SKM-1 (cell line): Measurements from ENCODE around the gene FMR1NB.

ENCODE experiments used
- DNase-seq: peaks from one replicate; lab custom pipeline; 2025; ENCODE audit not compliant: unreplicated experiment; lab: John Stamatoyannopoulos, UW

The FMR1NB gene, protein sequence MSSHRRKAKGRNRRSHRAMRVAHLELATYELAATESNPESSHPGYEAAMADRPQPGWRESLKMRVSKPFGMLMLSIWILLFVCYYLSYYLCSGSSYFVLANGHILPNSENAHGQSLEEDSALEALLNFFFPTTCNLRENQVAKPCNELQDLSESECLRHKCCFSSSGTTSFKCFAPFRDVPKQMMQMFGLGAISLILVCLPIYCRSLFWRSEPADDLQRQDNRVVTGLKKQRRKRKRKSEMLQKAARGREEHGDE

DNA sequence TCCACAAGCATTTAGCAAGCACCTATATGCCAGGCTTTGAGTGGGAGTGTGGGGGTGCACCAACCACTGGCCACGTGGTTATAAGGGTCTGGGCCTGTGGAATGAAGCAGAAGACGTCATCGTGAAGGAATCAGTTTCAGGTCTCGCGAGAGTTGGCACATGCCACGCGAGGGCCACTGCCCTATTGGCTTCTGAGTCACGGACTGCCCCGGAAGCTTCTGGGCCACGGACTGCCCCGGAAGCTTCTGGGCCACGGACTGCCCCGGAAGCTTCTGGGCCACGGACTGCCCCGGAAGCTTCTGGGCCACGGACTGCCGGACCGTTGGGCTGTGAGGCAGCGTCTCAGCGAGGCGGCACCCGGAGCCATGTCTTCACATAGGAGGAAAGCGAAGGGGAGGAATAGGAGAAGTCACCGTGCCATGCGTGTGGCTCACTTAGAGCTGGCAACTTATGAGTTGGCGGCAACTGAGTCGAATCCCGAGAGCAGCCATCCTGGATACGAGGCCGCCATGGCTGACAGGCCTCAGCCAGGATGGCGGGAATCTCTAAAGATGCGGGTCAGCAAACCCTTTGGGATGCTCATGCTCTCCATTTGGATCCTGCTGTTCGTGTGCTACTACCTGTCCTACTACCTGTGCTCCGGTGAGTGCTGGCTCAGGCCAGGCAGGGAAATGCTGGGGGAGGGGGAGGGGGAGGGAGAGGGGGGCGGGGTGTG lies at the start of gene FMR1NB:
Gene FMR1NB (plus strand): TSS at position 300 of the 715 bp plus-strand sequence. CDS start 66 bp downstream, at position 366.
- no peak for DNase-seq

DNA sequence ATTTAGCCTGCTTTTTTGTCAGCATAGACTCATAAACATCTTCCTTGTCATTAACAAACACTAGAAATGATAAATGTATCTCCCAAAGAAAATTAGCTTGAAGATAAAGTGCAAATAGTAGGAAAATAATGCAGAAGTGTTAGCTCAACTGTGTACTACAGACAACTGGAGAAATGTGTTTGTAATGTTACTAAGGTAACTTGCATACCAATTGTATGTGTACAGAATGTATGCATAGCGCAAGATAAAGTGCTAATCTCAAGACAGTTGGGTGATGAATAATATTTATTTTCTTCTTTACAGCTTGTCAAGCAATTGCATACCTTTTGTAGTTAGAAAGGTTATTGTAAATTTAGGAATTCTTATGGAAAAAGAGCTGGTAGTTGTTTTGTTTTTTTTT lies 47.3 kb upstream of the FMR1NB start:
- no peak for DNase-seq

DNA sequence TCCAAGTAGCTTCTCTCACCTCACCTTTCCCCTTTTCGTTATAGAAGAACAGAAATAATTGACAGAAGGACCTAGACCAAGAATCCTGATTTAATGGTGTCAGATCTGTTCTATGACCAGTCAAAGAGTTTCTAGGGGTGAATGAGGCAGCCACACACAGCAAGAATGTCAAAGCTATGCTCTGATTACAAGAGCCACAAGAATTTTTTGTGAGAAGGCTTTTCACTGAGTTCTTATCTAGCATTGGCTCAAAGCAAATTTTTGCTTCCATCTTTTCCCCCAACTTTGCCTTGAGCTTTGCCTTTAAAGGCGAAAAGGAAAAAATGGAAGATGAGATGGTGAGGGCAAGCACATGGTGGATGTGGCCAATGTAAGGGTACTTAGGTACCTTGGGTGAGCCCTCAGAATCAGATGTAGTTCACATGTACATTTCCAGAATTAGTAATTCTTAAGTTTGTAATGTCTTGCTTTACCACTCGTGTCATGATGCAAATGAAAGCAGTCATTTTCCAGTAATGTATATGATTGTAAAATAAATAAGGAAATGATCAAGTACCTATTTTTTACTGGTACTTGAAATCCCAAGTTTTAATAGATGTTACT lies 45.9 kb upstream of the FMR1NB start:
- no peak for DNase-seq

DNA sequence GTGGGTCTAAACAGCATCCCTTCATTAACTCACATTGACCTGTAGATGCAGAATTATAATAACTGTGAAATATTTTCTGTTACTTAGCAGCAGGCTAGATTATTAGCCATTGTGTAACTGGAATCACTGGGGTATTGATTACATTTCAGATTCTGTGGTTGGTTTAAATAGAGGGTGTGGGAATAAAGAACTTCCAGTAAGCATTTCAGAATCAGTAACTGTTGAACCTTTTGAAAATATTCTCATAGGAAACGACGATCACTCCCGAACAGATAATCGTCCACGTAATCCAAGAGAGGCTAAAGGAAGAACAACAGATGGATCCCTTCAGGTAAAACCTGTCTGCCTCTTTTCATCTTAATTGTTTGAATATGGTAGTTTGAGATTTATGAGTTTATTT lies 35.9 kb upstream of the FMR1NB start:
- DNase-seq, result no peak

DNA sequence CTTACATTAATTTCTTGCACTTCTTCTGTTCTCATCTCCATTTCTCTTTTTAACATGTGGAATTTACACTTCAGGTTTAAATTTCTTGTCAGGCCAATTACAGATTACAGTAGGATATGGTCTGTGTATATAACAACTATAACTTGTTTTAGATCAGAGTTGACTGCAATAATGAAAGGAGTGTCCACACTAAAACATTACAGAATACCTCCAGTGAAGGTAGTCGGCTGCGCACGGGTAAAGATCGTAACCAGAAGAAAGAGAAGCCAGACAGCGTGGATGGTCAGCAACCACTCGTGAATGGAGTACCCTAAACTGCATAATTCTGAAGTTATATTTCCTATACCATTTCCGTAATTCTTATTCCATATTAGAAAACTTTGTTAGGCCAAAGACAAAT lies 32.6 kb upstream of the FMR1NB start:
- no peak for DNase-seq

DNA sequence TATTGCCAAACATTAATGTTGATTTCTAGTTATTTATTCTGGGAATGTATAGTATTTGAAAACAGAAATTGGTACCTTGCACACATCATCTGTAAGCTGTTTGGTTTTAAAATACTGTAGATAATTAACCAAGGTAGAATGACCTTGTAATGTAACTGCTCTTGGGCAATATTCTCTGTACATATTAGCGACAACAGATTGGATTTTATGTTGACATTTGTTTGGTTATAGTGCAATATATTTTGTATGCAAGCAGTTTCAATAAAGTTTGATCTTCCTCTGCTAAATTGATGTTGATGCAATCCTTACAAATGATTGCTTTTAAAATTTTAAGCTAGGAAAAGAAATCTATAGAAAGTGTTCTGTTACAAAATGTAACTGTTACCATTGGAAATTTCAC lies 30.8 kb upstream of the FMR1NB start:
- DNase-seq, result no peak

DNA sequence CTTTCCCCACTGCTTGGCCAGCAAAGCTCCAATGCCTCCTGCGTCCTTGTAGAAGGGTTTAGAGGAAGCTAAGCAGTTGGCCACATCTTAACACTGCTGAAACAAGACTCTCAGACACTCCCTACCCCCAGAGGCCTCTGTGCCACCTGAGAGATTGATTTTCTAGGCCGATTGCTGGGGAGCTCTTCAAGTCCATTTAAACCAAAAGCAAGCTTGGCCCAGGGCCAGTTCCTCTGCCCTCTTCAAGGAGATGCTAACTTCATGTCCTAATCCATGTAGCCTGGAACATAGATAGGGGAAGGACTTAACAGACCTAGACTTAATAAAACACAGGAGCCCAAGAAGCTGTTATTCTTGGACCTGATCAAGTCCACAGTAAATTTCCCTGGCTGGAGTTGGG lies 27.2 kb upstream of the FMR1NB start:
- DNase-seq, result no peak

DNA sequence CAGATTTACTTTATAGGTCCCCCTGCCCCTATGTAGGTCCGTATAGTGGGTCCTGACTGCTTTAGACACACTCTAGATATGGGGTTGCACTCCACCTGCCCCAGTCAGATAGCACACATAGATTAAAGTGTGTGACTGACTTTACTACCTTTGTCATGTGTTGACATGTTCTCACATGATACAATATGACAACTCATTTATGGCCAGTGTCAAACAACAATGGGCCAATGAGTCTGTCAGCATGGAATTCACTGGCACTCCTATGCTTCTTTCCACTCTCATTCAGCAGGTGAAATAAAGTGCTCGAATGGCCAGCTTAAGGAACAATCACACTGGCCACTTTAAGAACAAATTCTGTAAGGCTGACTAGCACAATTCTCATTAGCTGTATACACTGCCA lies 23.8 kb upstream of the FMR1NB start:
- DNase-seq, result no peak

DNA sequence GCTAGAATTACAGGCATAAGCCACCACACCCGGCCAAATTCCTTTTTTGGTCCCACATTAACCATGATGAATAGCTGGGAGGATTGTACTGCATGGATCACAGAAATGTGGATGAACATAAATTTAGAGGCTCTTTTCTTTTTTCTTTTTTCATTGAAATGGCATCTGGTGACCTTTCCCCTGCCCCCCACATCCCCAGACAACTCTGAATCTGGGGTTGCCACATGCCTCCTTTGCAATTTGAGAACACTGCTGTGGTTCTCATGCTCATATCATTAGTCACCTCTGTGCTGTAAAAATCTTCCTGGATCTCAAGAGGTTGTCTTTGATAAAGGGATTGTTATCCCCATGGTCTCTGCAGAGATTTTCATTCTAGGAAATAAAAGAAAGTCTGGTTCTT lies 22.8 kb upstream of the FMR1NB start:
- DNase-seq, result no peak

DNA sequence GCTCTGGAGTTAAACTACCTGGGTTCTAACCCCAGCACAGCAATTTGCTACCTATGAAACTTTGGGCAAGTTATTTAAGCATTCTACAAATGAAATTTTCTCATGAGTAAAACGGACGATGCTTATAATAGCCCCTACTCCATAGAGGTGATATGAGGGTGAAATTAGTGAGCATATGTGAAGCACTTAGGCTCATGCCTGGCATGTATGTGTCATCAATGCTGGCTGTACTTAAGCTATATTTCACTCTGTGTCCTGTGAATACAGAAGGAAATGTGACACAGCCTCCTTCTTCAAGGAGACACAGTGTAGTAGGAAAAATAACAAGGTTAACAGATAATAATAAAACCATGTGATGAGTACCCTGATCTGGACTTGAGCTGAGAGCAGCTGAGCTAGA lies 20.4 kb upstream of the FMR1NB start:
- DNase-seq, result no peak

DNA sequence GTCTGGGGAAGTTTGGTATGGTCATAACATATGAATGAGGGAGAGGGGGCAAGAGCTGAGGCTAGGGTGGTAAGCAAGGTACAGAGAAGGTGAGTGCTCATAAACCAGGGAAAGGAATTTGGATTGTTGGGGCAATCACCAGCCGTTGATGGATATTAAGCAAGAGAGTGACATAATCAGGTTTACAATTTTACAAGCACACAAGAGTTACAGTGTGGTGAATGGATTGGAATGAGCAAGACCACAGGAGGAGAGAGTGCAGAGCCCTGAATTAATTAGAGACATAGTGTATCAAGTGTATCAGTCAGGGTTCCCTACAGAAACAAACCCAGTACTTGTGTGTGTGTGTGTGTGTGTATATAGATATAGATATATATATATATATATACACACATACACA lies 18.7 kb upstream of the FMR1NB start:
- no peak for DNase-seq

DNA sequence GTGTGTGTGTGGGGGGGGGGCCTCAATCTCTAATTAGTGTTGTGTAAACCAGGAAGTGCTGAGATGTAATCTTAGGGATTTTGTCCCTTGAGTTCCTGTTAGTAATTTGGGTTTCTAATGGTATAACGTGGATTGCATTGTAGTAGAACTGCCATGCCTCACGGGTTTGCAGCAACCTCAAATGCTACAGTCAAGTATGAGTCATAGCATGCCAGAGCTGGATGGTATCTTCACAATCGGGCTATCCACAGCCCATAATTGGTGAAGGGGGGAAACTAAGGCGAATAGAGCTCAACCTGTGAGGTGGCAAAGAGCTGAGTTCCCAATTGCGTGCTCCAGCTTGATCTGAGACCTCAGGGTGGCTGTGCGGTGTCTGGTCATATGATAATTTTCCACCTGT lies 2.2 kb upstream of the FMR1NB start:
- DNase-seq, result no peak

DNA sequence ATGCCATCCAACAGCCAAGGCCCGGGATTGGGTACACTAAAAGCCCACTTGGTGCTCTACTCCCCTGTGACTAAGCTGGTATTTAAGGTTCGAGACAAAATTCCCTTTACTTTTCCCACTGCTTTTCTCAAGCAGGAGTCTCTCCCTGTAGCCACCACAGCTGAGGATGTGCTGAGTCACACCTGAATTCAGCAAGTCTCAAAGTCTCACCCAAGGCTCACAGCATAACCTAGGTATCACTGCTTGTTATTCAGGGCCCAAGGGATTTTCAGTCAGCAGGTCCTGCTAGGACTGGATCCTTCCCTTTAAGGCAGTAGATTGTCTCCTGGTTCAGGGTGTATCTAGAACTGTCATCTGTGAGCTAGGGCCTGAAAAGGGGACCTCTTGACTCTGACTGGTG lies 39.2 kb downstream of the FMR1NB start:
- no peak for DNase-seq

DNA sequence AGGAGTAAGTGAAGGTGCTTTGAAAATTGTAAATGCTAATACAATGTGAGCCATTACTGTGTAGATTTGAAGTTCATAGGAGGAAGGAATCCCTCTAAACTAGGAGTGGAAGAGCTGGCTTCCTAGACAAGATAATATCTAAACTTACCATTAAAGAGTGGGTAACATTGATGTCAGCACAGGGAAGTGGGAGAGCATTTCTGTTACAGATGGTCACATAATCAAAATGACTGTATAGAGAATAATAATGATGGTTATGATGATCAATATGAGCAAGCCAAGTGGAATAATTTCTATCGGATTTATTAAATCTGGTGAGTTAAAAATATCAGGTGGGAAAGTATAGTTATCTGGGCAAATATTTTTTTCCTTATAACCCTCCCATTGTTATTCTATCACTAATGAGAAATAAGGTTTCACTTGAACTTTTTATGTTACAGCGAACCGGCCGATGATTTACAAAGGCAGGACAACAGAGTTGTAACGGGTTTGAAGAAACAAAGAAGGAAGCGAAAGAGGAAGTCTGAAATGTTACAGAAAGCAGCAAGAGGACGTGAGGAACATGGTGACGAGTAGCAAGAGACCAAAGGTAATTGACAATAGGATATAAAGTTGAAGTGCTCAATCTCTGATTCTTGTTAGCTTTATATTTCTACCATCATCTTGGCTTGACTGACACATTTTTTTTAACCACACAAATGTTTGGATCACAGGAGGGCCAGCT lies 43.5 kb downstream of the FMR1NB start:
- peak; percentile 46 for DNase-seq

DNA sequence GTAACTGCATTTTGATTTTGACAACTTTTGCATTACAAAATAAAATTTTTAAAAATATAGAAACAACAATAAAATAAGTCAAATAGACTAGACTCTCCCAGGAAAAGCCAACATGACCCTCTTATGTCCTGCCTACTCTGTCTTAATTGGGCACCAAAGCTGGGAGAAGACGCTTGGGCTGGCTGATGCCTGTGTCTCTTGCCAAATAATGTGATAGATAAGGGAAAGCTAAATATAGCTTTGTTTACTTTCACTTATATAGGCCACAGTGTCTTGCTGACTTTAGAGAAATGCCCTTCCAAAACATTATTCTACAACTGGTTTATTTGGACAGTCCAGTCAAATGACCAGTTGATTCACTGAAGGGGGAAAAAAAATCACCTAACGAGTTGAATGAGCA lies 54.2 kb downstream of the FMR1NB start:
- DNase-seq, result no peak

DNA sequence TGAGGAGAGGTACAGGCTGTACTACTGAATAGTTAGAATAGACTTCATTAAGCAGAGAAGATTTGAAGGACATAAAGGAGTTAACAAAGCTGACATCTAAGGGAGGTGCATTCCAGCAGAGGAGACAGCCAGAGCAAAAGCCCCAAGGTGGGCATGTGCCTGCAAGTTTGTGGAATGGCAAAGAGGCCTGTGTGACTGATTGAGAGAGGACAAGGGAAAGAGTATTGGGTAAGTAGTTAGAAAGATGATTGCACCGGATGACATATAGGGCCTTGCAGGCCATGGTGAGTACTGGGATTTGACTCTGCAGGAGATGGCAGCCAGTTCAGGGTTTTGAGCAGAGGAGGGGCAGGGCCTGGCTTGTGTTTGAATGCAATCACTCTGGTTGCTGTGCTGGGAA lies 55.9 kb downstream of the FMR1NB start:
- DNase-seq, result no peak

DNA sequence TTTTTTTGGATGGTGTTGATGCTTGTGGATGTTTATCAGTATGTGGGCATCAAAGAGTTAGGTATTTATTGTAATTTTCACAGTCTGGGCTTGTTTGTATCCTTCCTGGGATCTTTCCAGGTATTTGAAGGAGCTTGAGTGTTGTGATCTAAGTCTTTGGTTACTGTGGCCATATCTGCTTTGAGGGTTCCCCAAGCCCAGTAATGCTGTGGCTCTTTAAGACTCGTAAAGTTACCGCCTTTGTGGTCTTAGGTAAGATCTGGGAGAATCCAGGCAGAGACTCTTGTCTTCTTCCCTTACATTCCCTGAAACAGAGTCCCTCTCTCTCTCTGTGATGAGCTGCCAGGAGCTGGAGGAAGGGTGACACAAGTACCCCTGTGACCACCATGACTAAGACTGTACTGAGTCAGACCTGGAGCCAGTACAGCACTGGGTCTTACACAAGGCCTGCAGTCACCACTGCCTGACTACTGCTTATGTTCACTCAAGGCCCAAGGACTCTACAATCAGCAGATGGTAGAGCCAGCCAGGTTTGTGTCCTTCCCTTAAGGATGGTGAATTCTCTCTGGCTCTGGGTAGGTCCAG lies 62.2 kb downstream of the FMR1NB start:
- no peak for DNase-seq

DNA sequence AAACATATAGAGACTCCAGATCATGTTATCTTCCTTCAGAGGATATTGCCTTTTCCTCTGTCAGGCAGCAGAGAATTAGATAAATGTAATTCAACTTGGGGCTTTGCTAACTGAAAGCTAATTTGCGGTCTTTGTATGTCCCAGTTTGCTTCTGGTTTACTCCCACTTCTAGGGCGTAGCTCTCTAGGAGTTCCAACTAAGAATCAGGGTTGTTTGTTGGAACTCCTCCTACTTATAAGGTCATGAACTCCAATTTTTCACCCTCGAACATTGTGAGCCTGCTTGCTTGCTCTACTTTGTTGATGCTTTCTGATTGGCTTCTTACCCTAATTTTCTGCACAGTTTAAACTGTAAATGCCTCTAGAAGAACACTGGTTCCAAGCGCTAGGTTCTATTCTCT lies 66.1 kb downstream of the FMR1NB start:
- no peak for DNase-seq

DNA sequence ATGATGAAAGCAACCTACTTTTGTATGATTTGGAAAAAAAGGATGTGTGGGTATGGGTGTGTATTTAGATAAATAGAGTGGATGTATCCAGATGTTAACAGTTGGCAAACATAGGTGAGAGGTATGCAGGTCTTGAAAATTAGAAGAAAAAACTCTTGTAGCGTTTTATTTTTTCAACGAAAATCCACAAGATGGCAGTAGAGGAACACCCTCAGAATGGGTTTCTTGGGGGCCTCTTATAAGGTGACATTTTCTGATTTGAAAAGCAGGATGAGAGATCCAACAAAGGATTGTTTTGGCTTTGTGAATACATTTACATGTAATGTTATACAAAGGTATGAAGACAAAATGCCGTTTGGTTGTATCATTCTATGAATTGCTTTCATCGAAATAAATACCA lies 68.3 kb downstream of the FMR1NB start:
- DNase-seq, result no peak

DNA sequence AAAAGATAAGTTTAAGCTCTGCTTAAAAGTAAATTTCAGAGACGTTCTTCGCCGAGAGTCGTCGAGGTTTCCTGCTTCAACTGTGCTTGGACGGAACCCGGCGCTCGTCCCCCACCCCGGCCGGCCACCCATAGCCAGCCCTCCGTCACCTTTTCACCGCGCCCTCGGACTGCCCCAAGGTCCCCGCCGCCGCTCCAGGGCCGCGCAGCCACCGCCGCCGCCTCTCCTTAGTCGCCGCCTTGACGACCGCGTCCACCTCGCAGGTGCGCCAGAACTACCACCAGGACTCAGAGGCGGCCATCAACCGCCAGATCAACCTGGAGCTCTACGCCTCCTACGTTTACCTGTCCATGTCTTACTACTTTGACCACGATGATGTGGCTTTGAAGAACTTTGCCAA lies 70.8 kb downstream of the FMR1NB start:
- DNase-seq, result no peak

DNA sequence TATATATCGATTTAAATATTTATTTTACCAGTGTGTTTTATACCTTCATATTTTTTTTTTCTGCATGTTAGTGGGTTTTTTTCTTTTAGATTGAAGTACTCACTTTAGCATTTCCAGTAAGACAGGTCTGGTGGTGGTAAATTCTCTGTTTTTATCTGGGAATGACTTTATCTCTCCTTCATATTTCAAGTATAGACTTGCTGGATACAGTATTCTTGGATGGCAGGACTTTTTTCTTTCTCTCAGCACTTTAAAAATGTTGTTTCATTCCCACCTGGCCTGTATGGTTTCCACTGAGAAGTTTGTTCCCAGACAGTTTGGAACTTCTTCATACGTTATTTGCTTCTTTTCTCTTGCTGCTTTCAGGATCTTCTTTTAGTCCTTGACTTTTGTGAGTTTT lies 86.1 kb downstream of the FMR1NB start:
- DNase-seq, result no peak
